Activated gamma-delta T cell treated with anti-CD3 and anti-CD28 coated beads, Interleukin-2, amount 50 U/mL, for 16 hours (primary cell): ENCODE results near the gene GLIS1.
A peak's percentile ranks its signal among the peaks of the same experiment; 100 is the strongest.

ENCODE experiments used
- DNase-seq: peaks from one replicate; pipeline ENCODE4 v3.0.0-alpha.2; 2020; ENCODE audit warnings: low read depth

Gene GLIS1

DNA sequence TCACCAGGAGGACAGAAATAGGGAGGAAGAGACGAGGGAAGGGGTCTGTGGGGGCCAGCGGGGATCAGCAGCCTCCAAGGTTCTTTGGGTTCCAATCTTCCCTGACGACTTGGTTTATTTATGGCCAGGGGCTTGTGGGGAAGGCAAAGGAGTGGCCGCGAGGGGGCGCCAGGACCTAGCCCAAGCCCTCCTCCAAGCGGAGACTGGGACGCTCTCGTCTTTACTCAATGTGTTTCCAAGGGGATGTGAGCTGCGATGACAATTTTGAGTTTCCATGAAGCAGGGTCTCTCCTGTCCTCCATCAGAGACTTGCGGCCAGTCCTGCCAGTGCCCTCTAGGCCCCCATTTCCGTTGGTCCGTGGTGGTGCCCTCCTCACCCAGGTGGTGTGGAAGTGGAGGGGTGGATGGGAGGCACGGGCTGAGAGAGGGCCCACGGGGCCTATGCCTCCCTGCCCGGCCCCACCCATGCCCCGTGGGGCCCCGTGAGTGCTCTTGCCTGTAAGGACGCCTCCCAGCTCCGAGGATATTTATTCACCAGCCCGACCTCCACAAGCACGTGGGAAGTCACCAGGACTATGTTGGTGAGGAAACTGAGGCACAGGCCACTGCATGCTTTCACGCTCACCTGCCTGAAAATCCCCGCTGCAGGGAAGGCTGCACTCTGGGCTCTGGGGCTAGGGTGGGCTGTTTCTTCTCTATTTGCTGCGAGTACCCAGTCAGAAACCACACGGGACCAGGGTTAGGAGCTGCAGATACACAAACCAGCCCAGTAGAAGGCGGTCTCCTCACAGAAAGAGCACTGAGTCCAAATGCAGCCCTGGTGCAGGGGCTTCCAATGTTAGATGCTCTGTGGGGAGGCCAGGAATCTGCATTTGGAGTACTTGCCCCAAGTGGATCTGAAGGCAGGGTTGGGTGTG is 253.2 kb downstream of the GLIS1 start:
- DNase-seq = peak; percentile 49

DNA sequence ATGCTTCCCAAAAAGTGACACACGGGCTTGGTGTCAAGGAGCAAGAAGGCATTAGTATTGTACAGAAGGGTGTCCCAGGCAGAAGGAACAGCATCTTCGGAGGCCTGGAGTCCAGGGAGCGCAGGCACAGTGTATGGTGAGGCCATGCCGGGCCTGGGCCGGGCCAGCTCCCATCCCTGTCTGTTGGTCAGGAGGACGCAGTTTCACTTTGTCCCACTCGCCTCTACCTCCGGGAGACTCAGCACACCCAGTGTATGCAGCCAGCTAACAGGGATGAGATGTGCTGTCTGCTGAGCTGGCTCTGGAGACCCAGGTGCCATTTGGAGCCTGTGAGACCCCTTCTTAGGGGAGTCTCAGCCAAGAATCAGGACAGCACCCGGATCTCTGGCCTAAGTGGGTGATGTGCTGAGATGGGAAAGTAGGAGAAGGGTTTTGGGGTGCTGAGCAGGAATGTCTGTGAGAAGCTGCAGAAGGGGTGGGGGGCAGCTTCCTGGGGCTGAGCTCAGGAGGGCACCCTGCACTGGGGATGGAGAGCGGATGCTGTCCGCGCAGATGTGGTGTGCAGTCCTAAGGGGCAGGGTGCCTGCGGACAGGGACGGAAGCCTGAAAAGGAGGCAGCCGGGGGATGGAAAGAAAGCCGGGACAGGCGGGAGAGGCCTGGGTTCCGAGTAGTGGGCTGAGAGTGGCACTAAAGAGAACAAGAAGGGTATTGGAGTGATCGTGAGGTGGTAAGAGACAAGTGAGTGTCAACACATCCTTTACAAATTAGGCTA is 254.1 kb downstream of the GLIS1 start:
- DNase-seq = no peak

DNA sequence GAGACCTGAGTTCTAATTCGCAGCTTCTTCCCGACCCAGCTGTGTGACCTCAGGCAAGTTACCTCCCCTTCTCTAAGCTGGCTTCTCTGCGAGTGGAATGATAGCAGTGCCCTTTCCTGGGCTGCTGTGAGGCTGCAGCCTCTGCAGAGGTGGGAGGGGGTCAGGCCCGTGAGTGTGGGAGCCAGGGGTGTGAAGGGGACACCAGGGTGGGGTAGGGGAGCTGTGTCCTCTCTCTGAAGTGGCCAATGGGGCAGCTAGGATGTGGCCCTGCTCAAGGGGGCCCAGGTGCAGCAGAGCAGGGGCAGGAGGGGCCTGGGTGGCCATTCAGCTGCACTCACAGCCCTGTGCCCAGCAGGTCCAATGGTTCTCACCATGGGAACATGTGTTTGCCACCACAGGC is 255.3 kb downstream of the GLIS1 start:
- DNase-seq = no peak

- DNase-seq = no peak
Measured at GRCh38 chr1:53483170-53483569, 255.8 kb downstream of the GLIS1 start.

- DNase-seq = no peak
Measured at GRCh38 chr1:53482441-53483153, 256.4 kb downstream of the GLIS1 start.

DNA sequence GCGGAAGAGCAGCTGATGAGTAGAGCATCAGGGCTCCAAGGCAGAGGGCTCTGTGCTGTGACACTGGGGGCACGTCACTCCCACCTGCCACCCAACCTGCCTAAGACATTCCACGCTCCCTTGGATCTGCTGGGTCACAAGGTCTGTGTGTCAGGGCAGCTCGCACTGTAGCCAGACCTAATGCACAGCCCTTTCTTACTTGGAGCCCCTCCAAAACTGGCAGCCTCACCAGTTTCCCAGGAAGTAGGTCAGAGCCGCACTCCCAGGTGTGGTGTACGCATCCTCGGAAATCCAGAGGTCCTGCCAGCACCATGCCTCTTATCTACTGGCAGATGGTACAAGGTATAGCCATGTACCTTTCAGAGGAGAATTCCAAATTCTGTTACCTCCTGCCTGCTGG is 257.5 kb downstream of the GLIS1 start:
- DNase-seq = no peak

- DNase-seq = no peak
Measured at GRCh38 chr1:53480678-53481077, 258.3 kb downstream of the GLIS1 start.

DNA sequence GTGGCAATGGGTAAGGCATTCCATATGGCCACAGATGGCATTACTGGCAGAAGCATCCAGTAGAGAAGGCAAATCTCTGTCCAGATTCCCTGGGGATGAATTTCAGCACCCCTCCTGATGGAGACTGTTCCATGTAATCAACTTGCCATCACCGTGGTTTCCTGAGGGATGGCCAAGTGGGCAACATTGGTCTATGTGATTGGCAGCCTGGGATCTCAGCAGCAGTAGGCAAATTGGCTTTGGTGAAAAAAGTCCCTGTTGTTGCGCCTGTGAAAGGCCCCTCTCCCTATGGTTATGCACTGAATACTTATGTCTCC is 260.5 kb downstream of the GLIS1 start:
- DNase-seq = no peak

GRCh38 chr1:53477651-53478501 is 261.1 kb downstream of the GLIS1 start:
- DNase-seq = no peak

DNA sequence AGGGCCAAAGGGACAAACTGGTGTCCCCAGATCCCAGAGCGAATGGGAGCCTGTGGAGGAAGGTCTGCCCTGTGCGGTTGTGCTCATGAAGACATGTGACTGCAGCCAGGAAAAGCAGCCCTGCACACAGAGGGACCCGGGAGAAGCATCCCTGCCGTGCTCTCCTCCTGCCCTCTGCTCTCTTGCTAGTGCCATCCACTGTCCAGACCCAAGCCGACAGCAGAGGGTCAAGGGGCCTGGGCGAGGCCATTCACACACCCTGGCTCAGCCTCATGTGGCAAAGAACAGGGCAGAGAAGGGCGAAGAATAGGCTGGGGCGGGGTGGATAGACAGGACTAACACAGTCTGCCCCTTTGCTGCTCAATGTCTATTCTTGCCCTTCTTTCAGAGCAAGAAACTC is 262.4 kb downstream of the GLIS1 start:
- no peak for DNase-seq

- no peak for DNase-seq
Measured at GRCh38 chr1:53475664-53476063, 263.3 kb downstream of the GLIS1 start.

GRCh38 chr1:53473463-53473862 is 265.5 kb downstream of the GLIS1 start:
- DNase-seq = no peak

DNA sequence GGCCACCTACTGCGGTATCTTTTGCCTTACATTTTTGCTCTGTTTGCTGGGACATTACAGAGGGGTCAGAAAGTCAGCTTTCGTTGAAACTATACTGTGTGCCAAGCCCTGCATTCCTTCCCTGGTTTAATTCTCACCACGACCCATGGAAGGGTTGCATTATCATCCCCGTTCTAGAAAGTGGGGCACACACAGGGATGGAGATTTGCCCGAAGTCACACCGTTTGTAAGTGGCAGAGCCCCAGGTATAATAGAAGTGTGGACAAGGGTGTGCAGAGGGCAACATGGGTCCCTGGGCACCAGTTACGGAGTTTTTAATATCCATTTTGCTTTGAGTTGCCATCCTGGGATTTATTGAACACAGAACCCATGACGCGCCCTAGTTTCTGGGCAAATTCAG is 268.0 kb downstream of the GLIS1 start:
- no peak for DNase-seq

- DNase-seq = no peak
Measured at GRCh38 chr1:53470584-53470983, 268.4 kb downstream of the GLIS1 start.

- no peak for DNase-seq
Measured at GRCh38 chr1:53470155-53470554, 268.8 kb downstream of the GLIS1 start.

GRCh38 chr1:53469373-53469772 is 269.6 kb downstream of the GLIS1 start:
- DNase-seq = no peak

GRCh38 chr1:53468374-53468773 is 270.6 kb downstream of the GLIS1 start:
- no peak for DNase-seq

DNA sequence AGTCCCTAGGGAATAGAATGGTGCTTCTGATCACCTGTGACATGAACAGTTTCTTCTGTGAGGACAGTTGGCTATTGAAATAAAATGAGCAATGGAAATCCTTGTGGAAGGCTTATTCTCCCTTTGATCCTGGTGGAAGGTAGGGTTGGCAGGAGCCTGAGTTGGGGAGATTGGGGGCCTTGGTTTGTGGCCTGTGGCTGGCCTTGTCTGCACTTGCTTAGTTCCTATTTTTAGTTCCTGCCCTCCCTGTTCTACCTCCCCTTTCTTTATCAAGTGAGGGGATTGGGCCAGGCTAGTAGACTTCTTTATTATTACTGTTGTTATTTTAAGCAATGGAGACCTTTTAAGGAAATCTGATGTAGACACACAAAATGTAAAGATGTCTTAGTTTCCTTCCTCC is 271.6 kb downstream of the GLIS1 start:
- DNase-seq = no peak

- DNase-seq = no peak
Measured at GRCh38 chr1:53465023-53465957, 273.7 kb downstream of the GLIS1 start.

DNA sequence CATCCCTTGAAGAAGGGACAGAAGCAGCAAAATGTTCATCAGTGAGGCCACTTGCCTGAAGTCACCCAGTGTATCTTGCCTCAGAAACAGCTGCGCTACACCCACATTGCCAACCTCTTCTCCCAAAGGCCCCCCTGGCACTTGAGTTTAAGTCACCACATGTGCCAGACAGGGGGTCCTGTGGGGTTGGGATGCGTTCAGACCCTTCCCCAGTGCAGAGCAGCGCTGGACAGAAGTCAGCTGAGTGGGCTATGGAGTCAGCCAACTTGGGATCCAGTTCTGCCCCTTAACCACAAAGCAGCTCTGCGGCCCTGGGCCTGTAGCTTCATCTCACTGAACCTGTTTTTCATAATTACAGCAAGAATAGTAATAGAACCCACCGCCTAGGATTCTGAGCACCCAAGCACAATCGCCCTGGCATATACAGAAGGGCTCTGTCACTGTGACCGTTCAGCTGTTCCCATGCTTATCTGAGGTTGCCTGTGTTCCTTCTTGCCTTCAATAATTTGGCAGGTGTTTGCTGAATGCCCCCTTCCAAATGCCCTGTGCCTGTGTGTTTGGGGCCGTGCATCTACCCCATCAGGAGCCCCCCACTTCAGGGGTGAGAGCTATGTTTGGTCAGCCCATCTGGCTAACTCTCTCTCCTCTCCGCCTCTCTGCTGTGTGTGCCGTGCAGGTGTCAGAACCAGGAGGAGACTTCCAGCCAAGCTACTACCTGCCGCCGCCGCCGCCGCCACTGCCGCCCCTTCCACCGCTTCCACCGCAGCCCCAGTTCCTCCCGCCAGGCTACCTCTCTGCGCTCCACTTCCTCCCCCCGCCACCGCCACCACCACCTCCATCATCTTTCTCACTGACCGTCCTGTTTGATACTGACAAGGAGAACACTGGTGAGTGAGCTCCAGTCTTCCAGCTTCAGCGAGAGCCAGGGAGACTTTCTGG is 274.7 kb downstream of the GLIS1 start:
- DNase-seq = no peak
